ENCODE measurements around the gene STRN4.

DNA sequence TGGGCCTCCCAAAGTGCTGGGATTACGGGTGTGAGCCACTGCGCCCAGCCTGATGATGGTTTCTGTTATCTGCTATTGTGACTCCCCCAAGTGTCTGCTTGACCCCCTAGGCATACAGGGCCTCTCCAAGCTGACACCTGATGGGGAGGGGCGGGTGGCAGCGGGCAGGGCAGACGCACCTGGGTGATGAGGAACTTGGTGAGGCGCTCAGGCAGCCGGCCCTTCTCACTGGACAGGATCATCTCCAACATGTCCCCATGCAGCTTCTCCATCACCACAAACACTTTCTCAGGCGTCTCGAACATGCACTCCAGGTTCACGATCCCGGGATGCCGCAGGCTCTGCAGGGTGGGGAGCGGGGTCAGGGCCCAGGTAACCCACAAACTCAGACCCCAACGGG lies 56.9 kb downstream of the STRN4 start:
- TF ChIP-seq, protein P1, sequence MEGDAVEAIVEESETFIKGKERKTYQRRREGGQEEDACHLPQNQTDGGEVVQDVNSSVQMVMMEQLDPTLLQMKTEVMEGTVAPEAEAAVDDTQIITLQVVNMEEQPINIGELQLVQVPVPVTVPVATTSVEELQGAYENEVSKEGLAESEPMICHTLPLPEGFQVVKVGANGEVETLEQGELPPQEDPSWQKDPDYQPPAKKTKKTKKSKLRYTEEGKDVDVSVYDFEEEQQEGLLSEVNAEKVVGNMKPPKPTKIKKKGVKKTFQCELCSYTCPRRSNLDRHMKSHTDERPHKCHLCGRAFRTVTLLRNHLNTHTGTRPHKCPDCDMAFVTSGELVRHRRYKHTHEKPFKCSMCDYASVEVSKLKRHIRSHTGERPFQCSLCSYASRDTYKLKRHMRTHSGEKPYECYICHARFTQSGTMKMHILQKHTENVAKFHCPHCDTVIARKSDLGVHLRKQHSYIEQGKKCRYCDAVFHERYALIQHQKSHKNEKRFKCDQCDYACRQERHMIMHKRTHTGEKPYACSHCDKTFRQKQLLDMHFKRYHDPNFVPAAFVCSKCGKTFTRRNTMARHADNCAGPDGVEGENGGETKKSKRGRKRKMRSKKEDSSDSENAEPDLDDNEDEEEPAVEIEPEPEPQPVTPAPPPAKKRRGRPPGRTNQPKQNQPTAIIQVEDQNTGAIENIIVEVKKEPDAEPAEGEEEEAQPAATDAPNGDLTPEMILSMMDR (IDR thresholded peaks at IDR 0.05): no peak
- TF ChIP-seq POLR2A (IDR thresholded peaks at IDR 0.05): no peak
